WTC11 (cell line): ENCODE measurements around the gene REEP1. TPM values are rescaled to one million over a fixed set of nuclear protein-coding genes. Genes with fewer than 3 reads are reported as not detected.

Source experiments
- ATAC-seq: fragments of 200-7000 bp; cut with Tn5 transposase; 2 replicates; pipeline ENCODE4 v1.10.0; 2021; ENCODE audit warnings: mild to moderate bottlenecking, moderate library complexity
- CTCF ChIA-PET: fragments of 300-600 bp; sonication (Branson Sonifier 250); formaldehyde crosslinking; loops from one replicate; lab custom pipeline; 2021; ENCODE audit warnings: antibody characterized with exemption; lab: Charles Lee
- POLR2A ChIA-PET: fragments of 350-600 bp; sonication (Branson Sonifier 250); formaldehyde crosslinking; loops from one replicate; lab custom pipeline; 2021; ENCODE audit warnings: antibody characterized with exemption; lab: Charles Lee
- DNase-seq: peaks from one replicate; pipeline ENCODE4 v3.0.0; 2021; ENCODE audit warnings: low spot score
- H3K27ac Mint-ChIP-seq: 2 replicates; pipeline ENCODE4 v1.8.0; 2021; ENCODE audit warnings: mixed read lengths
- H3K27me3 Mint-ChIP-seq: 2 replicates; pipeline ENCODE4 v1.8.0; 2021; ENCODE audit warnings: low read depth, mild to moderate bottlenecking, moderate library complexity, mixed read lengths
- H3K36me3 Mint-ChIP-seq: 2 replicates; pipeline ENCODE4 v1.8.0; 2021; ENCODE audit warnings: mixed read lengths
- H3K4me1 Mint-ChIP-seq: 2 replicates; pipeline ENCODE4 v1.8.0; 2022; ENCODE audit warnings: mixed read lengths
- H3K4me3 Mint-ChIP-seq: 2 replicates; pipeline ENCODE4 v1.8.0; 2021; ENCODE audit warnings: mild to moderate bottlenecking, moderate library complexity, mixed read lengths
- H3K9me3 Mint-ChIP-seq: 2 replicates; pipeline ENCODE4 v1.8.0; 2021; ENCODE audit warnings: mixed read lengths
- AR ChIP-seq: fragments of 250-450 bp; sonication (Bioruptor Pico); IDR thresholded peaks from 2 replicates; pipeline ENCODE4 v1.9.0; 2021; ENCODE audit warnings: mild to moderate bottlenecking
- ATF6 ChIP-seq: sonication (generic); formaldehyde crosslinking; IDR thresholded peaks from 2 replicates; pipeline ENCODE4 v1.8.1; 2023; ENCODE audit warnings: mild to moderate bottlenecking, missing genetic modification reagents
- CREB1 ChIP-seq: sonication (generic); formaldehyde crosslinking; IDR thresholded peaks from 2 replicates; pipeline ENCODE4 v1.8.0; 2023; ENCODE audit warnings: mild to moderate bottlenecking, missing genetic modification reagents
- FOXK1 ChIP-seq: sonication (generic); formaldehyde crosslinking; IDR thresholded peaks from 2 replicates; pipeline ENCODE4 v1.8.0; 2022; ENCODE audit warnings: mild to moderate bottlenecking, moderate library complexity, missing genetic modification reagents
- GABPB1 ChIP-seq: sonication (generic); formaldehyde crosslinking; IDR thresholded peaks from 2 replicates; pipeline ENCODE4 v1.8.1; 2023; ENCODE audit warnings: mild to moderate bottlenecking, missing genetic modification reagents
- GRHL2 ChIP-seq: fragments of 250-450 bp; sonication (Bioruptor Pico); IDR thresholded peaks from 2 replicates; pipeline ENCODE4 v1.8.0; 2022; ENCODE audit warnings: mild to moderate bottlenecking, moderate library complexity; ENCODE audit not compliant: insufficient replicate concordance, severe bottlenecking
- IRF1 ChIP-seq: sonication (generic); formaldehyde crosslinking; IDR thresholded peaks from 2 replicates; pipeline ENCODE4 v1.8.0; 2023; ENCODE audit warnings: missing genetic modification reagents
- MLX ChIP-seq: sonication (generic); formaldehyde crosslinking; IDR thresholded peaks from 2 replicates; pipeline ENCODE4 v1.8.1; 2023; ENCODE audit warnings: mild to moderate bottlenecking, missing genetic modification reagents, moderate library complexity
- MYBL2 ChIP-seq: sonication (generic); formaldehyde crosslinking; IDR thresholded peaks from 2 replicates; pipeline ENCODE4 v1.8.1; 2023; ENCODE audit warnings: mild to moderate bottlenecking, moderate library complexity, missing genetic modification reagents
- PRDM15 ChIP-seq: sonication (generic); formaldehyde crosslinking; IDR thresholded peaks from 2 replicates; pipeline ENCODE4 v1.8.0; 2022; ENCODE audit warnings: missing genetic modification reagents
- PREB ChIP-seq: sonication (generic); formaldehyde crosslinking; IDR thresholded peaks from 2 replicates; pipeline ENCODE4 v1.8.1; 2022; ENCODE audit warnings: mild to moderate bottlenecking, missing genetic modification reagents, moderate library complexity, borderline replicate concordance
- TEAD1 ChIP-seq: sonication (generic); formaldehyde crosslinking; IDR thresholded peaks from 2 replicates; pipeline ENCODE4 v1.8.0; 2022; ENCODE audit warnings: mild to moderate bottlenecking, missing genetic modification reagents
- ZBTB43 ChIP-seq: sonication (generic); formaldehyde crosslinking; IDR thresholded peaks from 2 replicates; pipeline ENCODE4 v1.8.1; 2023; ENCODE audit warnings: mild to moderate bottlenecking, missing genetic modification reagents
- ZMAT4 ChIP-seq: fragments of 250-450 bp; sonication (Bioruptor Pico); IDR thresholded peaks from 2 replicates; pipeline ENCODE4 v1.9.0; 2021; ENCODE audit warnings: mild to moderate bottlenecking
- ZNF138 ChIP-seq: sonication (generic); formaldehyde crosslinking; conservative IDR thresholded peaks from 2 replicates; pipeline ENCODE4 v1.8.1; 2022; ENCODE audit warnings: mild to moderate bottlenecking, moderate library complexity, missing genetic modification reagents
- ZNF281 ChIP-seq: sonication (generic); formaldehyde crosslinking; IDR thresholded peaks from 2 replicates; pipeline ENCODE4 v1.8.0; 2023; ENCODE audit warnings: mild to moderate bottlenecking, missing genetic modification reagents
- total RNA-seq: library from RNA; stranded (reverse); gene quantifications from 3 replicates; pipeline ENCODE4 v1.2.3, GENCODE V29; 2021

REEP1 gene
- total RNA-seq, 1 experiment from 2014 or later: 1.9 TPM

- CTCF ChIA-PET: interaction anchor here (1.0 to 1.4 kb wide), 3 partner anchors 34 to 112 kb away, joined by 3 to 4 read pairs (median 3); no protein-coding TSS in a partner anchor
- TF ChIP-seq CREB1 (CRISPR knock-in tag) (no peak), GRHL2 (CRISPR knock-in tag) (no peak), PREB (no peak), GABPB1 (CRISPR knock-in tag) (no peak), ZMAT4 (CRISPR knock-in tag) (no peak), ZBTB43 (CRISPR knock-in tag) (no peak), PRDM15 (CRISPR knock-in tag) (no peak), ATF6 (CRISPR knock-in tag) (no peak), MYBL2 (CRISPR knock-in tag) (no peak), FOXK1 (no peak)
- TF ChIP-seq, all 79 proteins: peak for 0
Measured at GRCh38 chr2:86332654-86333053, 4.8 kb downstream of the REEP1 start.

GRCh38 chr2:86331384-86331783 lies 6.0 kb downstream of the REEP1 start:
- Mint-ChIP-seq H3K9me3 (peaks cover 6% of the 10 kb centered on the region), H3K36me3 (no peaks in the 10 kb centered on the region; the same call in 1 of the 2 replicates), H3K4me3 (no peak overlapping the region), H3K4me1 (peaks cover 6% of the 10 kb centered on the region), H3K27ac (no peak overlapping the region), H3K27me3 (peaks cover 31% of the 10 kb centered on the region)
- no peak for DNase-seq
- CTCF ChIA-PET: no interaction called here
- ATAC-seq: no peak
- POLR2A ChIA-PET: no interaction called here
- no peak for TF ChIP-seq AR (CRISPR knock-in tag)
- TF ChIP-seq IRF1 (CRISPR knock-in tag): no peak
- no peak for TF ChIP-seq MLX (CRISPR knock-in tag)
- TF ChIP-seq ATF6 (CRISPR knock-in tag): no peak
- no peak for TF ChIP-seq TEAD1 (CRISPR knock-in tag)
- TF ChIP-seq ZNF281 (CRISPR knock-in tag): no peak
- no peak for TF ChIP-seq ZNF138 (CRISPR knock-in tag)

More at GRCh38 chr2:86332654-86333053, 4.8 kb downstream of the REEP1 start:
- Mint-ChIP-seq H3K36me3 (no peaks in the 10 kb centered on the region; the same call in 1 of the 2 replicates), H3K4me1 (peaks cover 10% of the 10 kb centered on the region), H3K27me3 (peaks cover 35% of the 10 kb centered on the region), H3K27ac (no peak overlapping the region), H3K9me3 (peaks cover 6% of the 10 kb centered on the region), H3K4me3 (no peak overlapping the region)
- no peak for DNase-seq
- ATAC-seq: no peak
- POLR2A ChIA-PET: no interaction called here
